IMR-90 (cell line): ENCODE results near the gene FMC1. TPM values are rescaled to one million over a fixed set of nuclear protein-coding genes. Genes with fewer than 3 reads are reported as not detected.

ENCODE experiments used
- microRNA-seq, 2 experiments: library from miRNA; stranded (forward) in 1 of 2; unstranded in 1 of 2; fragments of 10-50 nt in 1 of 2; fragments of <30 nt in 1 of 2; gene quantifications in 1 of 2; microRNA quantifications in 1 of 2; one replicate each; pipeline versions ENCODE3 to v1.1.0; 2013 to 2020; ENCODE audit not compliant: insufficient read depth in 1 of 2, insufficient read length in 1 of 2, unreplicated experiment in 1 of 2
- polyA plus RNA-seq, 3 experiments: library from polyadenylated mRNA; depleted of rRNA; stranded (reverse); fragments of >200 nt; gene quantifications; 2 replicates each; pipeline ENCODE4 v1.2.3, GENCODE V29; 2012; ENCODE audit warnings: low replicate concordance in 1 of 3
- small RNA-seq, 5 experiments: library from RNA; depleted of rRNA; stranded (forward); fragments of <200 nt; gene quantifications; one replicate each; pipeline ENCODE3, GENCODE V24; 2012
- total RNA-seq: library from RNA; depleted of rRNA; stranded (reverse); fragments of >200 nt; gene quantifications from 2 replicates; pipeline ENCODE4 v1.2.3, GENCODE V29; 2012; rRNA removed

The FMC1 gene
- total and polyA plus RNA-seq, 2 of the 4 experiments (the other 2 are of a cell fraction): 6.1 to 11.9 TPM

Small RNA genes lying within 50 kb of the gene (microRNA-seq; reads per million reads assigned to microRNA genes)
- gene RNU6-206P (ENCODE audit: insufficient read depth, insufficient read length): not detected

Small RNA genes lying within 50 kb of the gene (small RNA-seq; reads per million reads assigned to genes)
- gene RNU6-206P: 0 reads per million in 5 experiments

Other genes with a start within 250 kb of the FMC1 start
- 20.6 and 22.4 TPM in 2 replicates for gene ZC3HAV1, start 231.6 kb upstream of the FMC1 start, total RNA-seq
- 9.6 and 9.9 TPM in 2 replicates for gene ZC3HAV1, start 231.6 kb upstream of the FMC1 start, polyA plus RNA-seq (2012; rRNA removed)
- 2.3 and 3.6 TPM in 2 replicates for gene UBN2, start 110.1 kb upstream of the FMC1 start, total RNA-seq
- gene UBN2, start 110.1 kb upstream of the FMC1 start, polyA plus RNA-seq (2012; rRNA removed): 1.2 and 1.6 TPM in 2 replicates
- 14.9 and 30.6 TPM in 2 replicates for gene LUC7L2, start 18.6 kb downstream of the FMC1 start, total RNA-seq
- 31.8 and 45.8 TPM in 2 replicates for gene LUC7L2, start 18.6 kb downstream of the FMC1 start, polyA plus RNA-seq (2012; rRNA removed)
- under 0.01 TPM in 1 of 2 replicates, not detected in the other for gene KLRG2, start 142.3 kb downstream of the FMC1 start, total RNA-seq
- gene KLRG2, start 142.3 kb downstream of the FMC1 start, polyA plus RNA-seq (2012; rRNA removed): 0.03 and 0.04 TPM in 2 replicates
- gene CLEC2L, start 182.3 kb downstream of the FMC1 start, total RNA-seq: not detected in 2 replicates
- not detected in 2 replicates for gene CLEC2L, start 182.3 kb downstream of the FMC1 start, polyA plus RNA-seq (2012; rRNA removed)